CMK (cell line): ENCODE results near the gene SORBS2.
"Not testable (repeated sequence)": the region's sequence is repeated elsewhere in the genome, so short reads cannot be mapped to it uniquely, and the experiment has no call there.

Source experiments
- DNase-seq: peaks from one replicate; pipeline ENCODE4 v3.0.0-alpha.2; 2010; ENCODE audit warnings: low read depth

Gene SORBS2

DNA sequence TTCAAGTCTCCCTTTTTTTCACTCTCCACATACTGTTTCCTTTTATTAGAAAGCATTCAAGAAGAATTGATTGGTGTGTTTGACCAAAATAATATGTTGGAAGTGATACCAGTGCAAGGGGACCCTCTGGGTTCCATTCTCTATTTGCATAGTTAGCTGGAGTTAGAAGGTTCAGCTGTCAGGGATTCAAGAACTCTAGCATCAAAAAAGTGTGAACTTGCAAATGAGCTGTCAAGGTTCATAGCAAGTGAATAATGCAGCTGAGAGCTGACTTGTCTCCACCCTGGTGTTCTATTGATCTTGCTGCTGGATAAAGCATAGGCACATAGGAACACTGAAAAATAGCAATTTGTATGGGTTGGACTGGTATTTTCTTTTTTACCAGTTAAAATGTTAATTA, 73.2 kb downstream of the SORBS2 start:
- DNase-seq = no peak

DNA sequence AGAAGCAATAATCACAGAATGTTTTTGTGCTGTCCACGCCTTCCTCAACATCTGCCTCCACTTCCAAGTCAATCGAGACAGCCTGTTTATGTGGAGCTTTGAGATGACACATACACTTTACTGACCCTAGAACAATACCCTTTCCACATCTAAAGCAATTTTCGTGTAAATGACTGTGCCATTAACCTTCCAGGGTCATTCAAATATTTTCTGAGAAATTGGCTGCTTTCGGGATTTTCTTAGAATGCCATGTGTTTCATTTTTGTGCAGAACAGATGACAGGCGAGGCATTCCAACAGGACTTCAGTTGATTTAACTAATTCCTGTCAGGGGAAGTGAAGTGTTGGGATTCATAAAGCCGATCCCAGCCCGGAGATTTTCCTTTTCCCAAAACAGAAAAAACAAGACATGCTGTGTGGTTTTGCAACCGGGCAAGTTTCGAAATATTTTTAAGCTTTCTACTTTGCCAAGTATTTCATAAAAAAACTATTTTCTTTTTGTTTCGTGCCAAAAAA, 73.9 kb downstream of the SORBS2 start:
- no peak for DNase-seq

DNA sequence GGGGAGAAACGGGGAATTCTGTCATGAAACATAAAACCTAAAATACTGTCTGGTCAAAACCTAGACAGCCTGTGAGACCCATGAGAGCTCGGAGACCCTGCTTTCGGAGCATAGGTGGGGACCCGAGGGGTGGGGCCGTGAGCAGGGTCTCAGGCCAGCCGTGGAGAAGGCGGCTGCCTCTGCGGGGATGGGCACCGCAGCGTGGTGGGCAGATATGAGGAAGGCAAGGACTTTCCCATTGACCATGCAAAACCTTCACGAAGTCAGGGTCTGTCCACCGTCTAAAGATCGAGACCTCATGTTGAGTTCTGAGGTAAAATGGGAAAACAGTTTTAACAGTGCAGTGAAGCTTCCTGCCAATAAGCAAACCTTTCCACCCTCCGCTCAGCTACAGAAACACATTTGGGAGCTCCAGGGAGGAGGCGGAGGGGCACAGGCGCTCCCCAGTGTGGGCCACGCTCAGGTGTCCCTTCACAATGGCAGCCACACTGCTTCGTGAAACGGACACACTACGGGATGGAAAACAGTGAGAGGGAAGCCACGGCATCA, 74.4 kb downstream of the SORBS2 start:
- no peak for DNase-seq

DNA sequence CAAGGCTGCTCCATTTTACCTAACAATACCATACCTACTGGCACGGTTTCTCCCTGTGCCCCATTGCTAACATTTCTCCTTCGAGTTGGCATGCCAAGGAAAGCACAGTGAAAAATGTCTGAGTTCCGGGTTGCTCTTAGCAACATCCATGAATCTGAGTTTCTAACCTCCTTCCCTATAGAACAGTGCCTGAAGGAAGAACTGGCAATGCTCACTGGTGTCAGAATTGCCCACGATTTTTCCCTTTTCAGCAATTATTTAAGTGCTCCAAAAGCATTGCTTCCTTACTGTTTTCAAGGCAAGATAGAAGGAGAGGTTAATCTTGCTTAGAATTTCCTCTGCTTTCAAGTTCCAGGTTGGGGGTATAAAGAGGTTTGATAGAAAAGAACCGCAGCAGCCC, 75.1 kb downstream of the SORBS2 start:
- DNase-seq = no peak

DNA sequence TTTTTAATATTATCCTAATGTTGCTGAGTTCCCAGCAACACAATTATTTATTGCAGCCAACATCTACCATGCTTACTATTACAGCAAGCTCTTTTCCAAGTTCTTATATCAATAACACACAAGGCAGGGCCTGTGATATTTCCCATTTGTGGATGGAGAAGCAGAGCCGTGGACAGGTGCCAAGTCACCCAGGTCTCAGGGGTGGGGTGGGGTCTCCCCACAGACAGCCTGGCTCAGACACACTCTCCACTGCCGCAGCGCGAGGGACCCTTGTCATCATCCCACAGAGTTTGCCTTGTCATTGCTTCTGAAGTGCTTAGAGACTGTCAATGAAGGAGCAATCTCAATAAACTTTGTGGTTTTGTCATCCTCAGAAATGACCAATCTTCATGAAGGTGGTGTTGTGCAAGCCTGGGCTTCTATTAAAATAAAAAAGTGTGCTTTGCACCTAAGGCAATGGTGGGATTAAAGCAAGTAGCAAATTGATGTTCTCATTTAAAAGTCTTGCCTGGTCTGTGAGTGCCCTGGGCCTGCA, 76.1 kb downstream of the SORBS2 start:
- DNase-seq = no peak

DNA sequence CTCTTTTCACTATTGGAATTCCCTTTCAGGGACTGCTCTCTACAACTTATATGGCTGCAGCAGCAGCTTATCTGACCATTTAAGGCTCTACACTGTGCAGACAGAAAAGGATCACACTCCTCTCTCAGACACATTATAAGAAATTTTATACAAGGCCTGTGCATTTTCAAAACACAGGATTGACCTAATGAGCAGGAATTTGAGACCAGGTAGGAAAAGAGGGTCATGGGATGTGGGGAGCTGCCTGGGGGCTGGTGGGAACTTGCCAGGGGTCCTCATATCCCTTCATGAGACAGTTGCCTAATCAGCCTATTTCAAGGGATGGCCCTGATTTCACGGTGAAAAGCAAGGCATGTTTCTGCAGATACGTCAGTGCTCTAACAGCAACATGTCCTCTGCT, 77.1 kb downstream of the SORBS2 start:
- DNase-seq = no peak

DNA sequence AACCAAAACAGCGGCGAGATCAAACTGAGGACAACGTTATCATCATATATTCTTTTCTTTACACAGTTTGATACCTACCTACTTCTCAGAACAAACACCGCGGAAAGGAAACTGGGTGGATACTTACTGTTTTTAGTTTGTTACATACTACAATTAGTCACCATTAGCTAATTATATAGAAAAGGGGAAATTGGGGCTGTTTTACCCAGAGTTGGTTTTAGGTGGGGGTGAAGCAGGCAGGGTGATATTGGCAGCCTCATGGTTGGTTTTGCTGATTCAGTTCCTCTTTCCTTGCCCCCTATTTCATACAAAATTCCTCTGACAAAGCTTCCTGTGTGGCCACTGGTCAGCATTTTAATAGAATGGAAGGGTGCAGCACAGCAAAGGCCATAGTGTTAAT, 77.8 kb downstream of the SORBS2 start:
- no peak for DNase-seq

DNA sequence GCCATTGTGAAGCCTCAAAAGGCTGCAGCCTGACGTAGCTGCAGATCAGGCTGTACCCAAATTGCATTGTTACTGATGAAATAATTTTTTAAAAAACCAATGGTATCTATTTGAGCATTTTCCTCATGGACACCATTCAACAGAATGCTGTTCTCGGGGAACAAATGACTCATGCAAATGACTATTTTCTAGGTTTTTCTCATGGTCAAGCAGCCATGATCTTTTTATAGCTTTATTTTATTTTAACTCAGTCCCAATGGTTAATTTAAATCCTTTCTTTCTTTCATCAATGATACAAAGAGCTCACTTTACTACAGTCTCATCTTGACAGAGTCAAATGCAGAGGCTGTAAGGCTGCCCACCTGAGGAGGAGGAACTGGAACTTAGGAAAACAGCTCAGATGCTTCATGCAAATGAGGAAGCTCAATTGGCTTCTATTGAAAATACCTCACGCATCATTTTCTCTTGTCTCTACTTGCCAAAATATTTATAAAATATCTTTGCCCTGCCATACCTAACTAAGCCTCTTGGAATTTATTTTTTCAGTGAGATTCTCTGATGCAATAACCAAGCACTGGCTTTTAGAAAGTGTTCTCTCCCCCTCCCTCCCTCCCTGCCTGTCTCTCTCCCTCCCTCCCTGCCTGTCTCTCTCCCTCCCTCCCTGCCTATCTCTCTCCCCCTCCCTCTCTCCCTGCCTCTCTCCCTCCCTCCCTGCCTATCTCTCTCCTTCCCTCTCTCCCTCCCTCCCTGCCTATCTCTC, 81.0 kb downstream of the SORBS2 start:
- no peak for DNase-seq

DNA sequence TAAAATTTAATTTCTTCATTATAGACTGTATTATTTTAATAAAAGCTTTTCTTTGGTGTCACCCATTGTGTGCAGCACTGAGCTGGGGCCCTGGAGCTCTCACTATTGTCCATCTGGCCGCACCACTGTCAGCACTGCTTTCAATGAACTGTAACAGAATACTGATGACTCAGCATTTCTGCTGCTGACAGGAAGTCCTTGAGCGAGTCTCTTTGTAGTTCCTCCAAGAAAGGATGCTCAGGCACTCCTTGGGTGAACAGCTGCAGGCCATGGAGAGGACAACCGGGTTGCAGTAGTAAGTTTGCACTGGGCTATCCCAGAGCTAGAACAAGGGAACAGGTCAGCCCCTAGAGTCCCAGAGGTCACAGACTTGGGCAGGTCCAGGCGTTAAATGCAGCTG, 81.6 kb downstream of the SORBS2 start:
- DNase-seq = peak; percentile 27

DNA sequence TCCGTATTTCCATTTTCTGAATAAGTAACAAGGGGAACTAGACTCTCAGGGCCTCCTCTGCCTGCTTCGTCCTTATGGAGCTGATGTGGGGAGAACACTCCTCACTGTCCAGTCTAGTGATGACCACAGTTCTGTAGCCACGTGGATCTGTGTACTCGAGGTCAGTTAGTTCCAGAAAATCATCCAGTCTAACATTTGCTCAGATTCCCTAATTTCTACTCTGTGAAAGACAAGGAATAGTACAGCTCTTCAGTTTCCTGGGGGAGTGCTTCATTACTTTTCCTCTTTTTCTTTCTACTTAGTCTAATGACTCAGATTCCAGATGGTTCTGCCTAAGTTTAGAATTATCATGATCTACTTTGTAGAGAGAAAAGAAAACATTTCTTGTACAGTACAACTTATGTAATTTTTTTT, 82.6 kb downstream of the SORBS2 start:
- DNase-seq = no peak

DNA sequence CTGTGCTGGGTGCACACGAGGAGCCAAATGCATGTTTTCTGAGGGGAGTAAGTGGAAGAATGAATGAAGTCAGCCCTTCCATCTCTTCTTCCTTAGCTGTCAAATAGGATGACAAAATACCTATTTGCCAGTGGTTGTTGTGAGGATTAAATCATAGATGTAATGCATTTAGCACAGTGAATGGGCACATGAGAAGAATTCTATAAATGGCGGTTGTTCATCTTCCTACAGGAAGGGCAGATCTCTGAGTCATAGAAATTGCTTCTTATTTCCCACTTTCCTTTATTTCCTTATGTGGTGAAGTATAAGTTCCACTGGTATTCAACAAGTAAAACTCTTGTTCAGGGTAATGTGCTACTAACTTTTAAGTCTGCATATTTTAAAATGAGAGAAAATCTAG, 83.1 kb downstream of the SORBS2 start:
- DNase-seq = no peak

DNA sequence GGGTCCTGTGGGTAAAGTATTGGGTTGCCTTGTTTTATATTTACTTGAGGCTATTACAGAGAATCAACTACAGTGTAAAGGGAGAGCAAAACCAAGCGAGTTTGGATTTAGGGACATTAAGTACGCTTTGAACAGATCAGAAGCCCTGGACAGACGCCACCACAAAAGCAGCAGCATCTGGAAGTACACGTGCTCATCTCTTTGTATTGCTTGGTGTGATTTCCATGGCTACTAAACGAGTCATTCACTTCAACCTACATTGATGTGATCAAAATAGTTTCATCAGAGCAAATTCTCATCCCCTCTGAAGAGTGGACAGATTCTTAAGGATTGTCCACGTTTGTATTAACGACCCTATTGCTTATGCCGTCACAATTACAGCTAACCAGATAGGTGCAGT, 85.1 kb downstream of the SORBS2 start:
- DNase-seq = no peak

DNA sequence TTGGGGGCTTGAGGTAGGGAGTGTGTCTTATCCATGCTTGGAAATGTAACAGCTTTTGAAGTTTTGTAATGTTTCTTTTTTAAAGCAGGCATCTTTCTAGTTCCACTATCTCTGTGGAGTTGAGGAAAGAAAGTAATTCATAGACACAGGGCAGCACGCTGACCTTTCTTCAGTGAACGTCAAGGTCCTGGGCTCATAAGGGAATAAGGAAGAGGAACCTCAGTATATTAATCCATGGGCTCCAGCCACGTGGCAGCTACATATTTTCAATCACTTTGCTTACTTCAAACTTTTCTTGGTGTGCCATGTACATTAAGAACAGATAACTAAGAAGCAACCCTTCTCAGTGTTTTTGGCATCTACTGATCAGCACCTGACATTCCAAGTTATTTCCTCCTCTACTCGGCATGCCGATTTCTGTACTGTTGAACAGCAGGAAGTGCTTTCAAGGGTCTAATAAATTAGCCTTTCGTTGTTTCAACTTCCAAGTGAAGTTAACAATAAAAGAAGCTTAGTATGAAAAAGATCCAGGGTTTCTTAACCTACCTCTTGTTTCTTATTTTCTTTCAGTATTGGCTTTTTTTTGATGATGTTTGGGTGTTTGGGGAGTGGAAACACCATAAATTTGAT, 88.2 kb downstream of the SORBS2 start:
- DNase-seq = no peak

DNA sequence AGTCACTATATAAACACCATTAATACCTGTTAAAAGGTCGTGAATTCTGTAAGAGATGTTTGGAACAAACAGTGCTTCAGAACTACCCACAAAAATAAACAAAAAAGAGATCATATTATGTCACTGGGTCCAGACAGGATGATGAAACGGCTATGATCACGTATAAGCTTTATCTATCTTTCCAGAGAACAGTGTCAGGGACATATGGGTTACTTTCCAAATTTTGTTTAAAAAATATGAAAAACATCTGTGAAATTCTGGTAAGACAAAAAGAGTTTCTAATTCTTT, 90.0 kb downstream of the SORBS2 start:
- DNase-seq = no peak

DNA sequence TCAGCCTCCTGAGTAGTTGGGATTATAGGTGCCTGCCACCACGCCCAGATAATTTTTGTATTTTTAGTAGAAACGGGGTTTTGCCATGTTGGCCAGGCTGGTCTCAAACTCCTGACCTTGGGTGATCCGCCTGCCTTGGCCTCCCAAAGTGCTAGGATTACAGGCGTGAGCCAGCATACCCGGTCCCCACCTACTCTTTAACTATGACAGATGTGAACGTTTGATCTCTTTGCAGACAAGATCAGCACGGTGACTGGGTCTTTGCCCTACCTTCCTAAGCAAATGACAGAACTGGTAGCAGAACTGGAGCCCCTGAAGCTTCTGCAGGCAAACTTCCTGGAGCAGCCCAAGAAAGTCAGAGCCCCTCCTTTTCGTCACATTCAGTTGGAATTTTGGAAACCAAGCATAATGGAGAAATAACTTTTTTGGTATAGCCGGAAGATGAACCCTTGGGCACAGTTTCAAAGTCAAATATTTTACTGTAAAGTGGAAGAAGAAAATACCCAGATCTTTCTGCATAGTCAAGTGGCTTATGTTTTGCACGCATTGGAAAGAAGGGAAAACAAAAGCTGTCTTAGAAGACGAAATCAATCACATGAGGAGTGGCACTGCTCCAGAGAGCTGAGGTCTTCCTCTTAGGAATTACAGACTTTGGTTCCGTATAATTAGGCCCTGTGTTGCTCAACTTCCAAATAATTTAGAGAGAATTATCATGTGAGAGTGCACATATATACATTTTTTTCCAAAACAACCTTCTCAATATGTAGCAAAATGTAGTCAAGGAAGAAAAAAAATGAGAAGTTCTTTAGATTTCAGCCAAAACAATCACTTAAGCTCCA, 90.6 kb downstream of the SORBS2 start:
- no peak for DNase-seq

DNA sequence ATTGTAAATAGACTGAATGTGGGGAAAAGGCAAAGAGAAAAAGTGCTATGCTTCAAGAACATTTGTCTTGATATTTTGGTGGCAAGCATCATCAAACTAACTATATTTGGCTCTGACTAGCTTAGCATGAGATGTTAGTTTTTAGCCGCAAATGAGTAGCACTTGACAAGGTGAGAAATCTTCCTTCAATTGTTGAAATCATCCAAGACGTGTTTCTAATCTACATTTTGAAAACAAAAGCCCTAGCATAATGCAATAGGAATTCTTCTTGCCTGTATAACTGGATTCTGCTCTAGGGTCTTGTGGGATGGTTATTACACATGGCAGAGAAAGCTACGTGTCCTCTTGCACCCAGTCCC, 92.5 kb downstream of the SORBS2 start:
- DNase-seq = no peak

DNA sequence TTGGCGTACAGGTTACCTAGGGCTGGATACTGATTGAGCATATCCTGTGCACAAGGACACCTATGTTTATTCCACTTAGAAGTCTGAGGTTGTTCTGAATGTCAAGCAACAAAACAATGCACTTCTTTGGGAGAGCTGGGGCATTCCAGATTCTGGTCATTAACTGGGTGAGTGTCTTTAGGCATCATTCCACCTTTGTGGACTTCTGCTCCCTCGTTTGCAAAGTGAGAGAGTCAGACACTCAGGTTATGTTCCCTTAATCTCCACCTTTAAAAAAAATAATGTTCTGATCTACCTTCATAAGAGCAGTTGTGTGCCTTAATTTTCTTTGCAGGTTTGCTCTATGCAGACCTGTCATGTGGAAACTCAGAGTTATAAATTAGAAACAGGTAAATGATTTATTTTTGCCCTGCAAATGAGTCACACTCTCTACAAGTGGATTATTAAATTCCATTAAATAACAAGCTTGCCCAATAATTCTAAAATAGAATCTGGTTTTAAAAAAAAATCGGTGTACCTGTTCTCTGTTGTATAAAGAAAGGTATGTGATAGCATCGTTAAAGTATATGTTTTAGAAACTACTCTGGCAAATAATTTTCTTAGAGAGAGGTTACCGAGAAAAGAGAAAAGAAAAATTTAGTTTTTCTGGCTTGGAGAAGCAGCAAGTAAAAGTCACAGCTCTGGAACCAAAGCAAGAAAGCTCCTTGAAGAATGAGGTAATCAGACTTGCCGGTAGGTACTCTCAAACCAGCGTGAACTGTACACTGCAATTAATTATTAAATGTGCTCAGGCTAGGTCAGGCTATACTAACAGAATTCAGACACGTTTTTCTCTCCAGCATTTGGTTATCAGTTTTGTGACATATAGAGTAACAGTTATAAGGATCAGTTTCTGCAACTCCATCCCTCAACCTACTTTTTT, 93.2 kb downstream of the SORBS2 start:
- no peak for DNase-seq

DNA sequence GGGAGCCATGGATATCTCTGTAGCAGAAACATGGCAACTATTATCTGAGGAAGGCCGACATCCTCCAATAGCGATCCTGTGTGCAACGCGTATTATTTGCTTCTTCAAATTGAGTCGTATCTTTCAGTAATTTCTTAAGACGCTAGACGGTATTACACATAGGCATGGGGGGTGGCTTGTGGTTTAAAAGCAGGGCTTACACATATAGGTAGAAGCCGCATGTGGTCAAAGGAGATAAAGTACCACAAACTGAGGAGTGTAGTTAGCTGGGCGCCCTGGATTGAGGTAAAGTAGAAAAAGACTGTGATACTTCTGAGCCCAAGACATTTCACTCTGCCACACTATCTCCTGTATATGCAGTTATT, 94.6 kb downstream of the SORBS2 start:
- DNase-seq = no peak

DNA sequence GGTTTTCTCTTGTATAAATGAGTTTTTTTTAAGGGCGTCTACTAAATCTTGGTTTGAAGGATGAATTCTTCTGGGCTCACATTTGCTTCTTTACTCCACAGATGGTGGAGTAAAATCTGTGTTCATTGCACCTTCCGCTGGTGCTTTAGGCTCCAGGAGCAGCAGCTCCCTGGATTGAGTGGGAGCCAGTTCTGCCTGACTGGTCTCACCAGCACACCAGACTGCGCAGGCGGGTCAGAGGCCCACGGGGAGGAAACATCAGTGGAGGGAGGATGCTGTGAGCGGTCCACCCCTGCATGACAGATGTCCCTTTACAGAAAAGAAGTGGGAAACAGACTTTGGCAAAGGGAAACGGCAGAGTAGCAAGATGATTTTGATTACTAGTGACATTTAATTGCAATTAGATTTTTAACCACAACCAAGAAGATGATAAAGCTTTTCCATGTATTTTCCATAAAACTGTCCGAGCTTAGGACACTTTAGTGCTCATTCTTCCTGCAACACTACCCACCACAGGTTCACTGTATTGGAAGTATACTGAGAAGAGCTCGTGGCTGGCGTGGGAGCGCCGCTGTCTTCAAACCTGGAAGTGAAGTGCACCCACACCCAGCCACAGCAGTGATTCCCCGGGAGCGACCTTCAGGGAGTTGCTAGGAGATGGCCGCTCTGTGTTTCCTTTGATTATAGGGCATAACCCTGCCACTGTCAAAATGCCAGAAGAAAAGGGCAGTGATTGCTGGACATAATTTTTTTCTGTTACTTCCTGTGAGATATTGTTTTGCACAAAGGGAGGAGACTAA, 95.2 kb downstream of the SORBS2 start:
- DNase-seq = no peak

DNA sequence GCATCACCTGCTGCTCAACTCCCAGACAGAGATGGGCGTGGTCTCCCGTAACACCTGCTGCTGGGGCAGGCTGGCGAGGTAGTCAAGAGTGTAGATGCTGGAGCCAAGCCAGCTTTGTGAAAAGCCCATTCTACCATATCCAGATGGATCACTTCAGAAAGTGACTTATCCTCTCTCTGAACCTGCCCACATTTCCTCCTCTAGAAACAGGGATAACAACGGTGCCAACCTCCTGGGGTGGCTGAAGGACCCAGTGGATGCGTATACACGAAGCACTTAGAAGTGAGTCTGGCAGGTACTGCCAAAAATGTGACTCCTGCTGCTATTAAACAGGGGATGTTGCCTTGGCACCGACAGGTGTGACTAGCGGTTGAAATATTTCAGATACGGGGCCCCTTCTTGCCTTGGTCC, 95.8 kb downstream of the SORBS2 start:
- DNase-seq = no peak

DNA sequence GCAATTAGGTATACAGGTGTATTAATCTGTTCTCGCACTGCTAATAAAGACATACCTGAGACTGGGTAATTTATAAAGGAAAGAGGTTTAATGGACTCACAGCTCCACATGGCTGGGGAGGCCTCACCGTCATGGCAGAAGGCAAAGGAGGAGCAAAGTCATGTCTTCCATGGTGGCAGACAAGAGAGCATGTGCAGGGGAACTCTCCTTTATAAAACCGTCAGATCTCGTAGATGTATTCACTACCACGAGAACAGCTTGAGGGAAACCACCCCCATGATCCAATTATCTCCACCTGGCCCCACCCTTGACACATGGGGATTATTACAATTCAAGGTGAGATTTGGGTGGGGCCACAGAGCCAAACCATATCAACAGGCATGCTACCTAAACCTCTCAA, 97.5 kb downstream of the SORBS2 start:
- DNase-seq = not testable (repeated sequence)
